Memory B cell (primary cell): Measurements from ENCODE around the gene DUSP7.

Experiments used
- ATAC-seq: fragments of 150-1000 bp; cut with Tn5 transposase; 2 replicates; pipeline ENCODE4 v1.10.0; 2021; ENCODE audit warnings: low read depth, mild to moderate bottlenecking, moderate library complexity
- DNase-seq, 2 donors: peaks; one replicate each; pipeline ENCODE4 v3.0.0; 2022; ENCODE audit warnings: low spot score in 2 of 2
- H3K27ac Mint-ChIP-seq: one replicate; pipeline ENCODE4 v1.8.0; 2022; ENCODE audit warnings: mild to moderate bottlenecking, moderate library complexity, mixed read lengths
- H3K27me3 Mint-ChIP-seq: one replicate; pipeline ENCODE4 v1.8.0; 2022; ENCODE audit warnings: mixed read lengths
- H3K36me3 Mint-ChIP-seq: one replicate; pipeline ENCODE4 v1.8.0; 2022; ENCODE audit warnings: mild to moderate bottlenecking, mixed read lengths
- H3K4me1 Mint-ChIP-seq: one replicate; pipeline ENCODE4 v1.8.0; 2022; ENCODE audit warnings: mixed read lengths
- H3K4me3 Mint-ChIP-seq: one replicate; pipeline ENCODE4 v1.8.0; 2022; ENCODE audit warnings: mild to moderate bottlenecking, moderate library complexity, mixed read lengths
- H3K9me3 Mint-ChIP-seq: one replicate; pipeline ENCODE4 v1.8.0; 2022; ENCODE audit warnings: mixed read lengths

The DUSP7 gene, protein sequence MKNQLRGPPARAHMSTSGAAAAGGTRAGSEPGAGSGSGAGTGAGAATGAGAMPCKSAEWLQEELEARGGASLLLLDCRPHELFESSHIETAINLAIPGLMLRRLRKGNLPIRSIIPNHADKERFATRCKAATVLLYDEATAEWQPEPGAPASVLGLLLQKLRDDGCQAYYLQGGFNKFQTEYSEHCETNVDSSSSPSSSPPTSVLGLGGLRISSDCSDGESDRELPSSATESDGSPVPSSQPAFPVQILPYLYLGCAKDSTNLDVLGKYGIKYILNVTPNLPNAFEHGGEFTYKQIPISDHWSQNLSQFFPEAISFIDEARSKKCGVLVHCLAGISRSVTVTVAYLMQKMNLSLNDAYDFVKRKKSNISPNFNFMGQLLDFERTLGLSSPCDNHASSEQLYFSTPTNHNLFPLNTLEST

DNA sequence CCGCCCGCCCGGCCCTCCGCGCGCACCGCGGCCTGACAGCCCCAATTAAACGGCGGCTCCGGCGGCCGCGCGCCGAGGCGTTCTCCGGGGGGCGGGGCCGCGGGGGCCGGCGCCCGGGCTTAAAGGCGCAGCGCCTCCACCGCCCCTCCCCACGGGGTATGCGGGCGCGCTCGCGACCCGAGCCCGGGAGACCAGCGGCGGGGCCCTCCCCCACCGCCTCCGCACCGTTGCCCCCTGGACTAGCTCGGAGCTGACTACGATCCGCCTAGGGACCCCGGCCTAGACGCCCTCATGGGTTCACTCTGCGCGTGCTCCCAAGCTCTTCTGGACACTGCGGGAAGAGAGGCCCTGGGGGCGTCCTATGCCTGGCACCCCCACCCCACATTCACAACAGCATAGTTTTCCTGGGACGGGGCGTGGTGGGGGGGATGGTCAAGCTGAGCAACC lies at the start of gene DUSP7:
DUSP7 (minus strand) TSS at position 51 of the 447 bp plus-strand sequence. CDS start 205 bp downstream, outside the sequence.
- DNase-seq (peak; percentile 50 to 62), ATAC-seq (peak; percentile 32)
- no peaks in the 10 kb centered on the region for H3K9me3 Mint-ChIP-seq
- H3K4me3 Mint-ChIP-seq, result peak within 1 kb of the TSS; percentile 87
- peaks cover 34% of the 10 kb centered on the region for H3K4me1 Mint-ChIP-seq
- peaks cover 2% of the 10 kb centered on the region for H3K36me3 Mint-ChIP-seq
- H3K27me3 Mint-ChIP-seq, result no peaks in the 10 kb centered on the region
- H3K27ac Mint-ChIP-seq, result peak within 1 kb of the TSS; percentile 45

DNA sequence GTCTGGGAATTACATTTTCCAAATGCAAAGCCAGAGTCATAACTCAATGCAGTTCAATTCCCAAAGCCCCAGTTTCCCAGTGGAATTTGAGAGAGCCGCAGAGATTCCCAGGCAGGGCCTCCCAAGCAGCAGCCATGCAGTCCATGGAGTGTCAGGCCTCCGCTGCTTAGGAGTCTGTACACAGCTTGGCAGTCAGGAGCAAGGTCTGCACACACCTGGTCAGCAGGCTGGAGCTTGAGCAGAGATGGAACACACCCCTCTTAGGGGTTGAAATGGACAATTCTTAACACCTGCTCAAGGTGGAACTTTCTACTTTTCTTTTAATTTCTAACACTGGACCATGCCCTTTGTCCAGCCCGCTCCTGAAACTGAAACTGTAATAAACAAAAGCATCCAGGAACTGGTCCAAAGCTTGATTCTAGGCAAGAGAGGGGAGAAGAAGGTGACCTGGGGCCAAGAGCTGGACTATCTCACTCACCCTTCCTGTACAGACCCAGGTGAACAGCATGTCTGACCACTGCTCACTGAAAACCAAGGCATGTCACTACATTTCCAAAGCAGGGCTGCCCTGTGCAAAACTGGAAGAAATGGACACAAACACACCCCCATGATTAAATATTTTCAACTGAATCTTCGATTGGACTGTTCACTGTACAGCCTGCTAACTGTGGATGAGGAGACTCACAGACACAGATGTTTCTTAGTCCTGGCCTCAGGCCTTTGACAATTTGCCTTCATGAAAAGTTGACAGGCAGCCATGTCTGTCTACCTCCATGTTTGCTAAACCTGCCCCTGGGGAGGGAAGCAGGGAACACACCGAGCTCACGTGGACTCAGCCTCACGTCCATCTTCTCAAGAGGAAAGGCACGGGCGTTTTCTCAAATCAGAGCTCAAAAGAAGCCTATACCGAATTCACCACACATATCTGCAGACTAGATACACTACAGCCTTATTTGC lies 48.6 kb upstream of the DUSP7 start:
- H3K4me1 Mint-ChIP-seq, result no peaks in the 10 kb centered on the region
- H3K4me3 Mint-ChIP-seq, result no peak overlapping the region
- peaks cover 10% of the 10 kb centered on the region for H3K9me3 Mint-ChIP-seq
- H3K27ac Mint-ChIP-seq, result no peak overlapping the region
- DNase-seq (no peak), ATAC-seq (no peak)
- no peaks in the 10 kb centered on the region for H3K27me3 Mint-ChIP-seq
- H3K36me3 Mint-ChIP-seq, result peaks cover 3% of the 10 kb centered on the region

GRCh38 chr3:52102934-52103333 lies 46.6 kb upstream of the DUSP7 start:
- no peaks in the 10 kb centered on the region for H3K4me1 Mint-ChIP-seq

GRCh38 chr3:52099001-52099401 lies 42.6 kb upstream of the DUSP7 start:
- ATAC-seq, result no peak
- Mint-ChIP-seq H3K27ac (no peak overlapping the region), H3K36me3 (peaks cover 3% of the 10 kb centered on the region), H3K4me3 (no peak overlapping the region), H3K4me1 (no peaks in the 10 kb centered on the region), H3K9me3 (peaks cover 10% of the 10 kb centered on the region), H3K27me3 (no peaks in the 10 kb centered on the region)
- DNase-seq, result no peak

More at GRCh38 chr3:52102934-52103333, 46.6 kb upstream of the DUSP7 start:
- H3K27me3 Mint-ChIP-seq, result no peaks in the 10 kb centered on the region
- ATAC-seq (no peak), DNase-seq (no peak)
- no peak overlapping the region for H3K27ac Mint-ChIP-seq
- peaks cover 10% of the 10 kb centered on the region for H3K9me3 Mint-ChIP-seq
- H3K36me3 Mint-ChIP-seq, result peaks cover 3% of the 10 kb centered on the region
- H3K4me3 Mint-ChIP-seq, result no peak overlapping the region

DNA sequence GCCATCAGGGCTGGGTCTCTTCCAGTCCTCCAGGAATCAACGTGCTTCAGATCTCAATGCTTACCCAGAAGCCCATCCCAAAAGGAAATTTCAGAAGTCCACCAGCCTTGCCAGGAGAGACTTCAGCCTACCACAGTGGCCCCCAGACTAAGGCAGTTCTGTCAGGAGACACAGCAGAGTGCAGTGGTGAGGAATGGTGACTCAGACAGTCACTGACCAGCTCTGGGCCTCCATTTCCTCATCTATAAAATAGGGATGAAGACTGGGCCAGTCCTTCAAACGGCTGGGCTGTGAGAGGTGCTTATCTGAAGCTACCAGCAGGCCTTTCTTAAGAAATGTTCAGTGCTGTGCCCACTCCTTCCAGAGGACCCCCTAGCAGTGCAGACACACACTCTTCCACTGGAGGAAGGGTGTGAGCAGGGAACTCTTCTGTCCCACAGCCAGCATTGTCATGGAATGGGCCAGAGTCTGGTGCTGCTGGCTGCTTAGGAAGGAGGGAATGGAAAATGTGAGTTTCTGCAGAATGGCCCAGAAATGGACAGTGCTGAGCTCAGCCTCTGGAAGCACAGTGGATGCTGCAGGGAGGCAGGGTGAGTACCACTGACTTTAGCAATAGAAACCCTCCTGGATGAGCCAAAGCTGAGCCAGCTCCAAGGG lies 41.6 kb upstream of the DUSP7 start:
- ATAC-seq (no peak), DNase-seq (no peak)
- peaks cover 3% of the 10 kb centered on the region for H3K36me3 Mint-ChIP-seq
- no peaks in the 10 kb centered on the region for H3K27me3 Mint-ChIP-seq
- peaks cover 10% of the 10 kb centered on the region for H3K9me3 Mint-ChIP-seq
- no peak overlapping the region for H3K27ac Mint-ChIP-seq
- H3K4me3 Mint-ChIP-seq, result no peak overlapping the region
- H3K4me1 Mint-ChIP-seq, result no peaks in the 10 kb centered on the region

DNA sequence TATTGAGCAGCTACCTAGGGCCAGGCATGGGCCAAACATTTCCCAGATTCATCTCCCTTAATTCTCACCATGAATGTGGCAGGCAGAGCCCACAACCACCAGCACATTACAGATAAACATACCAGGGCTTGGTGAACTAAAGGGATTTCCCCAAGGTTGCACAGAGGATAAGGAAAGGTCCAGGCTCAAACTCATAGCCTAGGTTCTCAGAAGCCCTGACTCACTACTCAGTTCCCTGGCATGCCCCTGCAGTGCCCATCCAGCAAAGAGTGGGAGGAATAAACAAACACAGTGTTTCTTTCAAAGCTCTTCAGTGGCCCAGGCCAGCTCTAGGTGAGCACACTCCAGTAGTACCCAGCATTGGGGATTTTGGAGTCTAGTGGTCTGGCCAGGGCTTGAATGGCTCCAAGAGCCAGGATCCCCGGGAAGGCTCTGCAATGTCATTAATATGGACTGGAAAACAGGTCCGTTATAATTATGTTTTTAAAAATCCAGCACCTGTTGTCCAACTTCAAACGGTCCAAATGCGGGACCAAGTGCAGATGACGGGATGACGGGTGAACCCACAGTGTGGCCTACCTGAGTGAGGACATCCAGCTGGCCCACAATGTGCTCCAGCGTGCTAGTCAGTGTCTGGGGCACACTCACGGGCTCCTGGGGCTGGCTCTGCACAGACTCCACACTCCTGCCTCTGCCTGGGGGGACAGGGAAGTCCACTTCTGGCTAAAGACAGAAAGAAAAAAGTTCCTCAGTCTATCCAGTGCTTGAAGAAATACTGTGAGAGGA lies 39.8 kb upstream of the DUSP7 start:
- Mint-ChIP-seq H3K27me3 (no peaks in the 10 kb centered on the region), H3K9me3 (peaks cover 6% of the 10 kb centered on the region), H3K27ac (no peak overlapping the region), H3K4me3 (no peak overlapping the region), H3K36me3 (no peaks in the 10 kb centered on the region), H3K4me1 (no peaks in the 10 kb centered on the region)
- no peak for ATAC-seq
- DNase-seq, result no peak

- Mint-ChIP-seq H3K4me1 (no peaks in the 10 kb centered on the region), H3K27ac (no peak overlapping the region), H3K4me3 (no peak overlapping the region), H3K9me3 (no peaks in the 10 kb centered on the region), H3K36me3 (no peaks in the 10 kb centered on the region), H3K27me3 (no peaks in the 10 kb centered on the region)
- no peak for ATAC-seq
- no peak for DNase-seq
Measured at GRCh38 chr3:52094571-52095485, 38.5 kb upstream of the DUSP7 start.

DNA sequence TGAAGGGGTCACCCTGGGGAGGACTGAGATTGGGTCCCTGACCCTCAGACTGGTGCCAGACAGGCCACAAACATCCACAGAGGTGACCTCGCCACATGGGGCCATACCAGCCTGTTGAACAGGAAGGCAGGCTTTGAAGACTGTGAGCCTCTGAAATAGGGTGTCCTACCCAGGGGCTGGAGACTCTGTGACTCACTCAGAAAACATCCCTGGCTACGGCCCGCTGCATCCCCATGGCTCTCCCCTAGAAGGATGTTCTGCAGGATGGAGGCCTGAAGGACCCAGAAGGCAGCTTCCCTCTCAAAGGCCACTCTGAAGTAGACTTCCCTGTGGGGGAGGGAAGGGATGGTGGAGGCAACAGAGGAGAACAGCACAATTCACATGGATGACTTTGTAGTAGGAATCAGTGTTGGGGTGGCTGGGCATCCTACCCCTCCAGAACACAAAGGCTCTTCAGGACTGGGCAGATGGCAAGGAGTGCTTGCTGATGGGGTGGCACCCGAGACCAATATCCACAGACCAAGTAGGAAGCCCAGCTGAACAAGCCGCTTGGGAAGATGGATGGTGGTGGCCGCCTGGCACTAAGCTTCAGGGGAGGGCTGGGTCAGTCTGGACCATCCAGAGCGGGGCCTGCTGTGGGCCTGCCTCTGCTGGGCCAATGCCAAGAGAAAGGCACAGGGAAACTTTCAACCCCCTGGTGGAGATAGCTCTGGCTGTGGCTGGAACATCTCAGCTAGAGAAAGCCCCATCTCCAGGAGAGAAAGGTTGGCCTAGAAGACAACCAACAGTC lies 37.6 kb upstream of the DUSP7 start:
- no peak overlapping the region for H3K27ac Mint-ChIP-seq
- no peaks in the 10 kb centered on the region for H3K4me1 Mint-ChIP-seq
- H3K9me3 Mint-ChIP-seq, result no peaks in the 10 kb centered on the region
- H3K27me3 Mint-ChIP-seq, result no peaks in the 10 kb centered on the region
- H3K36me3 Mint-ChIP-seq, result no peaks in the 10 kb centered on the region
- ATAC-seq, result no peak
- no peak overlapping the region for H3K4me3 Mint-ChIP-seq
- DNase-seq, result no peak

DNA sequence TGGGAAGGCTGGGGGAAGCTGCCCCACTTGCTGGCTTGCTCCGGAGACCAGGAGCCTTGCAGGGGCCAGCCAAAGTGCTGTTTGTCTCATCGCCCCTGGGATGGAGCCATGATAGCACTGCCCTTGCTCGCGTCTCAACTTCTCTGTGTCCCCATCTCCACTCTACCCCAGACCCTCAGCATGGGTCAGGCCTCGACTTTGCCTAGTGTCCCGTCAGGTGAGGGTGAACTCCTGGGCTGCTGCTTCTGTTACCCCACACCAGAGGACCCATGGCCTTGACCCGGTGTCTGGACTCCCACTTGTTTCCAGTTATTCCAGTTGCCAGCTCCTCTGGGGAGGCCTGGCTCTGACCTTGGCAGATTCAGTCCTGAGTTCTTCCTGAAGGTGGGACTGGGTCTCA lies 36.5 kb upstream of the DUSP7 start:
- Mint-ChIP-seq H3K4me3 (no peak overlapping the region), H3K4me1 (no peaks in the 10 kb centered on the region), H3K27ac (no peak overlapping the region), H3K27me3 (no peaks in the 10 kb centered on the region), H3K36me3 (no peaks in the 10 kb centered on the region), H3K9me3 (no peaks in the 10 kb centered on the region)
- DNase-seq (no peak), ATAC-seq (no peak)

- ATAC-seq, result no peak
- Mint-ChIP-seq H3K36me3 (no peaks in the 10 kb centered on the region), H3K9me3 (no peaks in the 10 kb centered on the region), H3K4me3 (no peak overlapping the region), H3K4me1 (no peaks in the 10 kb centered on the region), H3K27me3 (no peaks in the 10 kb centered on the region), H3K27ac (no peak overlapping the region)
- no peak for DNase-seq
Measured at GRCh38 chr3:52092271-52092660, 35.9 kb upstream of the DUSP7 start.

DNA sequence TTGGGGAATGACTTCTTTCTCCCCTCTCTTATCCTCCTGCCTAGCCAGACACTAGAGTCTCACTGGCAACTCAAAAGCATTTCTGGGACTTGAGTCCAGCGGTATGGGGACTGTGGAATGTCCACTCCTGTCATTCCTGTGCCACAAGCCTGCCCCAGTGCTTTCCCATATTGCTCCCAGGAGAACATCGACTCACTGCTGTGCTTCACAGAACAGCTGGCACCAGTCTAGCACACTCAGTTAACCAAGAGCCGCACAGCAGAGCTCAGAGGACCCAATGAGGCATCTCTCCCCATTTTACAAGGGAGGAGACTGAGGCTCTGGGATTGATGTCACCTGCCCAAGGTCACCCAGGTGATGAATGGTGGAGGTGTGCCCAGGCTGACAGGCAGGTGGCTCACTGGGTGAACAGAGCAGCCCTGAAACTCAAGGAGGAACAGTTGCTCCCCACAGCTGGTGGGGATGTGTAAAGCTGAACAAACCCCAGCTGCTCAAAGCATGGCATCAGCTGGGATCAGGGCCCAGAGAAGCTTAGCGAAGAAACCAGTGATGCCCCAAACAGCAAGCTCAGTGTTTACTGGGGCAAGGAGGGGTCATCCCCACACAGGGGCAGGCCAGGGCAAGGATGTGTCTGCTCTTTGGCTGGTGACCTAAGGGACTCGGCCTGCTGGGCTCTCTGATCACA lies 35.4 kb upstream of the DUSP7 start:
- H3K36me3 Mint-ChIP-seq, result no peaks in the 10 kb centered on the region

More for the DNA sequence above, 35.4 kb upstream of the DUSP7 start:
- Mint-ChIP-seq H3K4me1 (peaks cover 2% of the 10 kb centered on the region), H3K4me3 (no peak overlapping the region), H3K27me3 (no peaks in the 10 kb centered on the region), H3K27ac (peak overlapping the region; percentile 15), H3K9me3 (no peaks in the 10 kb centered on the region)
- ATAC-seq, result no peak
- DNase-seq, result no peak
